Keratinocyte (primary cell): ENCODE results near the gene PLCL1. TPM values are rescaled to one million over a fixed set of nuclear protein-coding genes. Genes with fewer than 3 reads are reported as not detected.

ENCODE experiments used
- DNase-seq: peaks from one replicate; pipeline ENCODE4 v3.0.0-alpha.2; 2011; ENCODE audit warnings: low read depth, missing footprints, low spot score
- FAIRE-seq: peaks from 2 replicates; lab custom pipeline; 2011; peaks lifted over from hg19 to GRCh38; lab: Jason Lieb, UNC
- H2AFZ ChIP-seq: 2 replicates; pipeline ENCODE4 v1.6.0; 2012; ENCODE audit warnings: low read length, control low read depth, inconsistent platforms; ENCODE audit not compliant: control insufficient read depth
- H3K27ac ChIP-seq: 2 replicates; pipeline ENCODE4 v1.5.1; 2011; ENCODE audit warnings: low read length; ENCODE audit not compliant: control insufficient read depth, insufficient read depth
- H3K27me3 ChIP-seq: 3 replicates; pipeline ENCODE4 v1.6.0; 2011; ENCODE audit warnings: low read length; ENCODE audit not compliant: control insufficient read depth, insufficient read depth; ENCODE audit errors: extremely low read depth
- H3K36me3 ChIP-seq, 2 experiments: 2 replicates in 1 of 2; 3 replicates in 1 of 2; pipeline ENCODE4 v1.5.1; 2011; ENCODE audit warnings: low read length in 2 of 2, mild to moderate bottlenecking in 1 of 2; ENCODE audit not compliant: control insufficient read depth in 2 of 2, insufficient read depth in 2 of 2; ENCODE audit errors: extremely low read depth in 1 of 2
- H3K4me1 ChIP-seq: 3 replicates; pipeline ENCODE4 v1.5.1; 2011; ENCODE audit warnings: low read length; ENCODE audit not compliant: control insufficient read depth, insufficient read depth; ENCODE audit errors: extremely low read depth
- H3K4me2 ChIP-seq: 3 replicates; pipeline ENCODE4 v1.6.0; 2011; ENCODE audit warnings: low read depth, low read length; ENCODE audit not compliant: control insufficient read depth, insufficient read depth; ENCODE audit errors: extremely low read depth
- H3K4me3 ChIP-seq, 3 experiments: fragments of 200-600 bp in 1 of 3; sonication (generic) in 1 of 3; 2 replicates in 2 of 3; 3 replicates in 1 of 3; pipeline ENCODE4 v1.5.1; 2011 to 2016; ENCODE audit warnings: low read length in 3 of 3, mild to moderate bottlenecking in 3 of 3, control low read depth in 2 of 3, inconsistent platforms in 1 of 3, low read depth in 1 of 3, mixed read lengths in 1 of 3, mixed run types in 1 of 3, moderate library complexity in 1 of 3; ENCODE audit not compliant: control insufficient read depth in 2 of 3, insufficient read depth in 2 of 3; ENCODE audit errors: extremely low read depth in 1 of 3
- H3K79me2 ChIP-seq: 2 replicates; pipeline ENCODE4 v1.6.0; 2012; ENCODE audit warnings: low read length; ENCODE audit not compliant: control insufficient read depth, insufficient read depth
- H3K9ac ChIP-seq: 3 replicates; pipeline ENCODE4 v1.6.0; 2011; ENCODE audit warnings: low read length; ENCODE audit not compliant: control insufficient read depth, insufficient read depth; ENCODE audit errors: extremely low read depth
- H3K9me1 ChIP-seq: 3 replicates; pipeline ENCODE4 v1.6.0; 2011; ENCODE audit warnings: low read length; ENCODE audit not compliant: control insufficient read depth, insufficient read depth; ENCODE audit errors: extremely low read depth
- H3K9me3 ChIP-seq: 2 replicates; pipeline ENCODE4 v1.5.1; 2012; ENCODE audit warnings: low read depth, low read length; ENCODE audit not compliant: control insufficient read depth
- H4K20me1 ChIP-seq: 3 replicates; pipeline ENCODE4 v1.6.0; 2011; ENCODE audit warnings: low read length; ENCODE audit not compliant: control insufficient read depth, insufficient read depth; ENCODE audit errors: extremely low read depth
- EZH2 ChIP-seq: IDR thresholded peaks from one replicate; pipeline ENCODE4 v1.6.1; 2012; ENCODE audit warnings: inconsistent platforms, mild to moderate bottlenecking, low read length, moderate library complexity
- dilution Hi-C: fragments of 300-500 bp; cut with MboI; formaldehyde crosslinking; loops from one replicate; pipeline ENCODE4 v1.7.0; 2020; ENCODE audit warnings: low sequenced_read_pairs; ENCODE audit not compliant: extremely low pct_ligation_motif_present
- polyA plus RNA-seq, 5 experiments: library from polyadenylated mRNA; depleted of rRNA in 3 of 5; stranded (reverse) in 3 of 5; stranded (forward) in 1 of 5; unstranded in 1 of 5; fragments of >200 nt; gene quantifications; 1 replicate in 1 of 5; 2 replicates in 3 of 5; 3 replicates in 1 of 5; pipeline versions ENCODE4 v1.2.1 to v1.2.3, GENCODE V29; 2011 to 2012; ENCODE audit warnings: missing spikeins in 2 of 5, low read depth in 1 of 5, low replicate concordance in 1 of 5
- TF ChIP-seq, protein P1 (sequence below), 3 experiments: IDR thresholded peaks in 1 of 3; conservative IDR thresholded peaks in 1 of 3; optimal IDR thresholded peaks in 1 of 3; 2 replicates in 2 of 3; 3 replicates in 1 of 3; pipeline versions ENCODE3 to v1.5.1; 2011; ENCODE audit warnings: low read length in 3 of 3, mild to moderate bottlenecking in 3 of 3, moderate library complexity in 2 of 3, control low read depth in 1 of 3, inconsistent platforms in 1 of 3; ENCODE audit not compliant: insufficient read depth in 2 of 3; ENCODE audit errors: extremely low read depth in 1 of 3

Gene PLCL1
- polyA plus RNA-seq, 1 donor (not counting 4 experiments of a cell fraction or from before 2014, with no cell fraction given), result 0.01 TPM

DNA sequence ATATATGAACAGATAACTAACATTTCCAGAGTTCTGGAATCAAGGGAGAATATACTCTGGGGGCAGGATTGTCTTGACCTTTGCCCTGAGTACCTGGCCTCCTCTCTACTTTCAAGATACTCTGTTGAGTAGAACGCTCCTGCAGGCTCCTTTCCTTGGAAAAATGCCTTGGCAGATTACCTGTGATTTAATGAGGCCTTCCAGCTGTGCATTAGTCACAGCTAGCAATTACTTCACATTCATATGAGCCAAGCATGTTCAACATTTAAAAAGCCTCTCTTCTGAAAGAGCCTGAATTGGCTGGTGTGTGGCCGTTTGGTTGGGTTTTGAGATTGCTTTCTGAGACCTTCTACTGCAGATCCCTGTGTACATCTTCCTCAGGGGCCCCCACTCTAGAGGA is 142.2 kb downstream of the PLCL1 start:
- TF ChIP-seq, protein P1, sequence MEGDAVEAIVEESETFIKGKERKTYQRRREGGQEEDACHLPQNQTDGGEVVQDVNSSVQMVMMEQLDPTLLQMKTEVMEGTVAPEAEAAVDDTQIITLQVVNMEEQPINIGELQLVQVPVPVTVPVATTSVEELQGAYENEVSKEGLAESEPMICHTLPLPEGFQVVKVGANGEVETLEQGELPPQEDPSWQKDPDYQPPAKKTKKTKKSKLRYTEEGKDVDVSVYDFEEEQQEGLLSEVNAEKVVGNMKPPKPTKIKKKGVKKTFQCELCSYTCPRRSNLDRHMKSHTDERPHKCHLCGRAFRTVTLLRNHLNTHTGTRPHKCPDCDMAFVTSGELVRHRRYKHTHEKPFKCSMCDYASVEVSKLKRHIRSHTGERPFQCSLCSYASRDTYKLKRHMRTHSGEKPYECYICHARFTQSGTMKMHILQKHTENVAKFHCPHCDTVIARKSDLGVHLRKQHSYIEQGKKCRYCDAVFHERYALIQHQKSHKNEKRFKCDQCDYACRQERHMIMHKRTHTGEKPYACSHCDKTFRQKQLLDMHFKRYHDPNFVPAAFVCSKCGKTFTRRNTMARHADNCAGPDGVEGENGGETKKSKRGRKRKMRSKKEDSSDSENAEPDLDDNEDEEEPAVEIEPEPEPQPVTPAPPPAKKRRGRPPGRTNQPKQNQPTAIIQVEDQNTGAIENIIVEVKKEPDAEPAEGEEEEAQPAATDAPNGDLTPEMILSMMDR (optimal IDR thresholded peaks at IDR 0.05 in 1 of 3, IDR thresholded peaks at IDR 0.05 in 1 of 3, conservative IDR thresholded peaks at IDR 0.05 in 1 of 3; ENCODE audit: extremely low read depth in 1 of 3, insufficient read depth in 2 of 3, low read length in 3 of 3), result no peak
- no peak for TF ChIP-seq EZH2
- no peak overlapping the region for H3K9ac ChIP-seq
- H3K4me3 ChIP-seq, result no peak overlapping the region
- H3K36me3 ChIP-seq, result no peaks in the 10 kb centered on the region
- FAIRE-seq (no peak), DNase-seq (no peak)
- H3K4me1 ChIP-seq, result no peaks in the 10 kb centered on the region
- dilution Hi-C loops, result no loop called here
- no peak overlapping the region for H3K4me2 ChIP-seq
- no peak overlapping the region for H3K27ac ChIP-seq
- H4K20me1 ChIP-seq, result no peaks in the 10 kb centered on the region
- no peak overlapping the region for H2AFZ ChIP-seq
- H3K9me3 ChIP-seq, result no peaks in the 10 kb centered on the region
- no peaks in the 10 kb centered on the region for H3K79me2 ChIP-seq
- no peaks in the 10 kb centered on the region for H3K9me1 ChIP-seq
- H3K27me3 ChIP-seq, result no peaks in the 10 kb centered on the region

DNA sequence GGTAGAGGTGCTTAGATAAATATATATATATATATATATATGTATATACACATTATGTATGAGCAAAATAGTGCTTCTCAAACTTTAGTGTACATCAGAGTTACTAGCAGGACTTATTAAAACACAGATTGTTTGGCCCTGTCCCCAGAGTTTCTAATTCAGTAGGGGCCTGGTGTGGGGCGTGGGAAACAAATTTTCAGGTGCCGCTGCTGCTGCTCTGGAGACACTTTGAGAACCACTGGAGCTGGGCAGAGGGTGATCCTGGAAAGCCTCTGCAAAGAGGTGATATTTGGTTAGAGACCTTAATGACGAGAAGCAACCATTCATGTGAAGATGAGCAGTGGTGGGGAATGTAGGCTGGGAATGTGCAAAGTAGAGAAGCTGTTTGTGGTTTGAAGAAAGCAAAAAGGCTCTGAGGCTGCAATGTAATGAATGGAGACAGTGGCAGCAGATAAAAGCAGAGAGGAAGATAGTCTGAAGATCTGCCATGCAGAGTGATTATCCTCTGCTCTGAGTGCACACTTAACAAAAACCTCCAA is 142.9 kb downstream of the PLCL1 start:
- H3K9me3 ChIP-seq, result no peaks in the 10 kb centered on the region
- no peaks in the 10 kb centered on the region for H3K36me3 ChIP-seq
- H3K4me2 ChIP-seq, result no peak overlapping the region
- H3K4me1 ChIP-seq, result no peaks in the 10 kb centered on the region
- no peak overlapping the region for H3K9ac ChIP-seq
- H3K27me3 ChIP-seq, result no peaks in the 10 kb centered on the region
- H3K4me3 ChIP-seq, result no peak overlapping the region
- dilution Hi-C loops, result no loop called here
- H3K9me1 ChIP-seq, result no peaks in the 10 kb centered on the region
- TF ChIP-seq, protein P1 (optimal IDR thresholded peaks at IDR 0.05 in 1 of 3, IDR thresholded peaks at IDR 0.05 in 1 of 3, conservative IDR thresholded peaks at IDR 0.05 in 1 of 3; ENCODE audit: extremely low read depth in 1 of 3, insufficient read depth in 2 of 3, low read length in 3 of 3), result no peak
- no peak for TF ChIP-seq EZH2
- H4K20me1 ChIP-seq, result no peaks in the 10 kb centered on the region
- no peak overlapping the region for H3K27ac ChIP-seq
- no peak overlapping the region for H2AFZ ChIP-seq
- no peaks in the 10 kb centered on the region for H3K79me2 ChIP-seq
- no peak for FAIRE-seq
- no peak for DNase-seq
